Measurements from ENCODE around the gene XPR1.
A peak's percentile ranks its signal among the peaks of the same experiment; 100 is the strongest.

The XPR1 gene

DNA sequence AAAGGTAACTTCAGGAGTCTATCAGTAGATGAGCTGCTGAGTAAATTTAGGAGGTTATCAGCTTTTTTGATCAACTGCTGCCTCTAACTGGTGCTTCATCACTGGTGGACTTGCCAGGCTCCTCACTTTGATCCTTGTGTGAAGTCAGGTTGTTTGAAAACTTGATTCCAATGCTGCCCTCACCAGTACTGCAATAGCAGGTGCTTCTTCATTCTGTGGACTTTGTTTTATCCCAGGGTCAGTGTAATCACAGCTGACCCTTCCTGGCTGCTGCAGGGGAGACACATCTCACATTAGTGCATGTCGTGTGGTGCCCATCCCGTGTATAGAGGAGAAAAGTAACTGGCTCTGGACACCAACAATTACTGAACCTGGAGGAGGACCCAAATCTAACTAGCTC is 260.9 kb downstream of the XPR1 start:
- Histone ChIP-seq H3K27me3 (no peaks in the 10 kb centered on the region), H3K4me1 (no peaks in the 10 kb centered on the region), H3K4me3 (ENCODE audit: low read depth, low read length) (no peak overlapping the region), H3K36me3 (no peaks in the 10 kb centered on the region), H3K9me3 (no peaks in the 10 kb centered on the region)
- DNase-seq = no peak
- TF ChIP-seq, protein P1, sequence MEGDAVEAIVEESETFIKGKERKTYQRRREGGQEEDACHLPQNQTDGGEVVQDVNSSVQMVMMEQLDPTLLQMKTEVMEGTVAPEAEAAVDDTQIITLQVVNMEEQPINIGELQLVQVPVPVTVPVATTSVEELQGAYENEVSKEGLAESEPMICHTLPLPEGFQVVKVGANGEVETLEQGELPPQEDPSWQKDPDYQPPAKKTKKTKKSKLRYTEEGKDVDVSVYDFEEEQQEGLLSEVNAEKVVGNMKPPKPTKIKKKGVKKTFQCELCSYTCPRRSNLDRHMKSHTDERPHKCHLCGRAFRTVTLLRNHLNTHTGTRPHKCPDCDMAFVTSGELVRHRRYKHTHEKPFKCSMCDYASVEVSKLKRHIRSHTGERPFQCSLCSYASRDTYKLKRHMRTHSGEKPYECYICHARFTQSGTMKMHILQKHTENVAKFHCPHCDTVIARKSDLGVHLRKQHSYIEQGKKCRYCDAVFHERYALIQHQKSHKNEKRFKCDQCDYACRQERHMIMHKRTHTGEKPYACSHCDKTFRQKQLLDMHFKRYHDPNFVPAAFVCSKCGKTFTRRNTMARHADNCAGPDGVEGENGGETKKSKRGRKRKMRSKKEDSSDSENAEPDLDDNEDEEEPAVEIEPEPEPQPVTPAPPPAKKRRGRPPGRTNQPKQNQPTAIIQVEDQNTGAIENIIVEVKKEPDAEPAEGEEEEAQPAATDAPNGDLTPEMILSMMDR (IDR thresholded peaks at IDR 0.05; ENCODE audit: low read depth, low read length) = no peak

DNA sequence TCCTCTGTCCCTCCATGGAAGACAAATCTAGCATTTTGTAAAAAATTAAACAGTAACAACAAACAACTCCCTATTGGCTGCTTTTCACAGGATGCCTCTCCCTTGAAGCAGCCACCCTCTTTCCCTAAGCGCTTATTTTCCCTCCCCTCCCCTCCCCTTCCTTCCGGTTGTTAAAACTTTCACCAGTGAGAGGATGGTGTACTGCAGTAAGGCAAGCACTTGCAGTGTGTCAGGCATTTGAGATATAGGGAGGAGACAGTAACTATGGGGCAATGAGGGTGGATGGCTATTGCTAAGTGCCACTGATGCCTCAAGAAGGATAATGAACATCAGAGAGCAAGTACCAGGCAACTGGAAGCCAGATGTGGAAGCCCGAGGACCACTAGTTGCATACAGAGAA is 261.8 kb downstream of the XPR1 start:
- no peak overlapping the region for H3K4me3 ChIP-seq (ENCODE audit: low read depth, low read length)
- H3K36me3 ChIP-seq = no peaks in the 10 kb centered on the region
- DNase-seq = no peak

DNA sequence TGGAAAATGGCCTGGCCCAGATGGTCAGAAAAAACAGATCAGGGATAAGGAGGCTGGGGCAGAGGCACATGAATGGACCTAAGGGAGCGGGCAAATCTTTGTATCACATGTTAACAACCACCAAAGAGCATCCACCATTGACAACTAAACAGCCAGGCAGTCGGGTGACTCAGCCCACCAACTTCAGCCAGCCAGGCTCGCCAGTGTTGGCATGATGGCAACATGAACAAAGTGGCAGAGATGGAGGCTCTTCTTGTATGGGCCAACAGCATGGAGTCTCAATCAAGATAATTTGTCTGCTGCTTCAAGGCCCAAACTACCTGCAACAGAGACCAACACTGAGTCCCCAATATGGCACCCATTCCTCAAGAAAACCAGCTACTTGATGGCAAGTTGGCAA is 264.3 kb downstream of the XPR1 start:
- TF ChIP-seq, protein P1 (IDR thresholded peaks at IDR 0.05; ENCODE audit: low read depth, low read length) = no peak
- peaks cover 22% of the 10 kb centered on the region for H3K4me1 ChIP-seq
- H3K9me3 ChIP-seq = no peaks in the 10 kb centered on the region
- no peak for DNase-seq
- H3K4me3 ChIP-seq (ENCODE audit: low read depth, low read length) = no peak overlapping the region
- no peaks in the 10 kb centered on the region for H3K27me3 ChIP-seq
- H3K36me3 ChIP-seq = no peaks in the 10 kb centered on the region; the same call in 1 of the 2 replicates

More for the DNA sequence above, 261.8 kb downstream of the XPR1 start:
- no peaks in the 10 kb centered on the region for H3K27me3 ChIP-seq
- peaks cover 8% of the 10 kb centered on the region for H3K4me1 ChIP-seq
- TF ChIP-seq, protein P1 (IDR thresholded peaks at IDR 0.05; ENCODE audit: low read depth, low read length) = no peak
- no peaks in the 10 kb centered on the region for H3K9me3 ChIP-seq

DNA sequence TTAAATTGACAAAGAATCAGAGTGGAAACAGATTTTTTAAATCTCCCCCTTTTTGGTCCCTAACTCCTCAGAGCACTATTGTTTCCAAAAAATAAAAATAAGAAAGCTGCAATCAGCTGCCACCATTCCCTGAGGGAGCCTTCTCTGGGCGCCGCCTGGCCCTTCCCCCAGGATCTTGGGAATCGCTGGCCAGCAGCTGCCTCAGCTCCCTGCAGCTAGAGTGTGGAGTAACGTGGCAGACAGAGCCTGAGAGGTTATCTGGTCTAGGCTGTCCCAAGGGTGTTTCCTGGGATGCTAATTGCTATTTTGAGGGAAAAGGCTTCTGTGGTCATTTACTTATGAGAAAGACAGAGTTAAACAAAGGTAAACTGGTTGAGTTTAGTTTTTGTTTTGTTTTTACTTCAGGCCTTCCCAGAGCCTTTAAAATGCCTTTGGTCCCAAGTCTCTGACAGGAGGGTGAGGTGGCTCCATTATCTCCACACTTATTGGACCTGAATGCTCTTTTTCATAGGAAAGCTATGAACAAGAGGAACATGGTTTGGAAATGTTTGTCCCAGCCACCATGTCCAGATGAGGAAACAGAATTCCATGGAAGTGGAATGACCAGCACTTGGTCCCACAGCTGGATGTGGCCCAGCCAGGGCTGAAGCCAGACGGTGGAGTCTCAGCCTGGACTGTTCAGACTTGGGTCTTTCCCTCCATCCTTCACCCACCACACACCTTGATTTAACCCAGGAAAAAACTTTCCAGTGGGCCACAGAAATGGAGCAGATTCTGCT is 266.8 kb downstream of the XPR1 start:
- H3K27me3 ChIP-seq = no peaks in the 10 kb centered on the region
- H3K4me1 ChIP-seq = peaks cover 22% of the 10 kb centered on the region
- TF ChIP-seq, protein P1 (IDR thresholded peaks at IDR 0.05; ENCODE audit: low read depth, low read length) = no peak
- peak; percentile 69 for DNase-seq
- no peaks in the 10 kb centered on the region; the same call in 1 of the 2 replicates for H3K36me3 ChIP-seq
- no peaks in the 10 kb centered on the region for H3K9me3 ChIP-seq
- H3K4me3 ChIP-seq (ENCODE audit: low read depth, low read length) = no peak overlapping the region

DNA sequence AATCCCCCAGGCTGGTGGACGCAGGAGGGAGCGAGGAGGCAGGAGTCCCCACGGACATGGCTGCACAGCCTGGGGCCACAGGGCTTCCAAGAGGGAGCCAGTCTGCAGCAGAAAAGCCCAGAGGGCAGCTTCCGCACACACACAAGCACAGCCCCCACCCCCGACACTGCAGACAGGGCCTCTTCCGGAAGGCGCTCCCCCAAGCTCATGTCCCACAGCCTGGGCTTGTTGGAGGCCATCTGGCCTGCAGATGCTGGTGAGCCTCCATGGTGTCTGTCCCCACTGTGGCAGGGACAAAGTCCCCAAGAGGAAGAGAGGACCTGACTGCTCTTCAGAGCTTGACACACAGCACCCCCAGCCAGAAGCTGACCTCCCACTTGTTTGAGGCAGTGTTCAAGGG is 267.4 kb downstream of the XPR1 start:
- peak; percentile 70 for DNase-seq
- H3K36me3 ChIP-seq = no peaks in the 10 kb centered on the region; the same call in 1 of the 2 replicates
- peaks cover 22% of the 10 kb centered on the region for H3K4me1 ChIP-seq
- TF ChIP-seq, protein P1 (IDR thresholded peaks at IDR 0.05; ENCODE audit: low read depth, low read length) = no peak
- H3K9me3 ChIP-seq = no peaks in the 10 kb centered on the region
- no peak overlapping the region for H3K4me3 ChIP-seq (ENCODE audit: low read depth, low read length)
- H3K27me3 ChIP-seq = no peaks in the 10 kb centered on the region

Measured in BE2C (cell line).